Smooth muscle cell (in vitro differentiated cells): ENCODE measurements around the gene MOBP. TPM values are rescaled to one million over a fixed set of nuclear protein-coding genes. Genes with fewer than 3 reads are reported as not detected.
"Not testable (repeated sequence)": the region's sequence is repeated elsewhere in the genome, so short reads cannot be mapped to it uniquely, and the experiment has no call there.

Experiments
- DNase-seq: peaks from one replicate; lab custom pipeline; 2025; ENCODE audit not compliant: unreplicated experiment; lab: John Stamatoyannopoulos, UW
- H2AFZ ChIP-seq: fragments of 200-600 bp; sonication (generic); 2 replicates; pipeline ENCODE4 v1.6.0; 2016; ENCODE audit warnings: antibody characterized with exemption, low read depth, mild to moderate bottlenecking
- H3F3A ChIP-seq: fragments of 200-600 bp; sonication (generic); 2 replicates; pipeline ENCODE4 v1.6.0; 2017; ENCODE audit warnings: antibody characterized with exemption, low read depth
- H3K27ac ChIP-seq: fragments of 200-600 bp; sonication (generic); 2 replicates; pipeline ENCODE4 v1.5.1; 2016; ENCODE audit warnings: low read depth, mild to moderate bottlenecking
- H3K27me3 ChIP-seq: fragments of 200-600 bp; sonication (generic); 2 replicates; pipeline ENCODE4 v1.6.1; 2016; ENCODE audit warnings: low read depth, mild to moderate bottlenecking
- H3K36me3 ChIP-seq: fragments of 200-600 bp; sonication (generic); 2 replicates; pipeline ENCODE4 v1.5.1; 2016; ENCODE audit warnings: low read depth
- H3K4me1 ChIP-seq: fragments of 200-600 bp; sonication (generic); 2 replicates; pipeline ENCODE4 v1.5.1; 2016; ENCODE audit warnings: low read depth
- H3K4me2 ChIP-seq: fragments of 200-600 bp; sonication (generic); 2 replicates; pipeline ENCODE4 v1.6.0; 2016; ENCODE audit warnings: mild to moderate bottlenecking
- H3K4me3 ChIP-seq: fragments of 200-600 bp; sonication (generic); 2 replicates; pipeline ENCODE4 v1.5.1; 2016; ENCODE audit warnings: mild to moderate bottlenecking
- H3K79me2 ChIP-seq: fragments of 200-600 bp; sonication (generic); 2 replicates; pipeline ENCODE4 v1.6.0; 2016; ENCODE audit warnings: low read depth, mild to moderate bottlenecking
- H3K9ac ChIP-seq: fragments of 200-600 bp; sonication (generic); 2 replicates; pipeline ENCODE4 v1.6.0; 2016; ENCODE audit warnings: low read depth
- H3K9me3 ChIP-seq: fragments of 200-600 bp; sonication (generic); replicated peaks from 2 replicates; pipeline ENCODE4 v1.5.1; 2016; ENCODE audit warnings: low read depth
- H4K20me1 ChIP-seq: fragments of 200-600 bp; sonication (generic); 2 replicates; pipeline ENCODE4 v1.6.0; 2016; ENCODE audit warnings: low read depth
- WGBS: methylation state at CpG from one replicate; pipeline ENCODE4 v1.1.7; 2016; ENCODE audit warnings: low lambda C conversion rate; 5-methylcytosine and 5-hydroxymethylcytosine counted together
- polyA plus RNA-seq: library from polyadenylated mRNA; unstranded; fragments of >200 nt; fragmentation: Nextera tagmentation; extraction: Ambion mirVana; gene quantifications from 2 replicates; pipeline ENCODE4 v1.2.1, GENCODE V29; 2016
- total RNA-seq: library from RNA; depleted of rRNA; stranded (reverse); fragments of >200 nt; gene quantifications from 2 replicates; pipeline ENCODE4 v1.2.3, GENCODE V29; 2014
- TF ChIP-seq, protein P1 (sequence below): fragments of 200-600 bp; sonication (generic); IDR thresholded peaks from 2 replicates; pipeline ENCODE4 v1.5.1; 2017; ENCODE audit warnings: borderline replicate concordance, mild to moderate bottlenecking, antibody characterized with exemption; ENCODE audit not compliant: insufficient read depth, poor library complexity, severe bottlenecking

Gene MOBP, protein sequence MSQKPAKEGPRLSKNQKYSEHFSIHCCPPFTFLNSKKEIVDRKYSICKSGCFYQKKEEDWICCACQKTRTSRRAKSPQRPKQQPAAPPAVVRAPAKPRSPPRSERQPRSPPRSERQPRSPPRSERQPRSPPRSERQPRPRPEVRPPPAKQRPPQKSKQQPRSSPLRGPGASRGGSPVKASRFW
- not detected in 2 replicates for total RNA-seq
- polyA plus RNA-seq: not detected in 2 replicates

DNA sequence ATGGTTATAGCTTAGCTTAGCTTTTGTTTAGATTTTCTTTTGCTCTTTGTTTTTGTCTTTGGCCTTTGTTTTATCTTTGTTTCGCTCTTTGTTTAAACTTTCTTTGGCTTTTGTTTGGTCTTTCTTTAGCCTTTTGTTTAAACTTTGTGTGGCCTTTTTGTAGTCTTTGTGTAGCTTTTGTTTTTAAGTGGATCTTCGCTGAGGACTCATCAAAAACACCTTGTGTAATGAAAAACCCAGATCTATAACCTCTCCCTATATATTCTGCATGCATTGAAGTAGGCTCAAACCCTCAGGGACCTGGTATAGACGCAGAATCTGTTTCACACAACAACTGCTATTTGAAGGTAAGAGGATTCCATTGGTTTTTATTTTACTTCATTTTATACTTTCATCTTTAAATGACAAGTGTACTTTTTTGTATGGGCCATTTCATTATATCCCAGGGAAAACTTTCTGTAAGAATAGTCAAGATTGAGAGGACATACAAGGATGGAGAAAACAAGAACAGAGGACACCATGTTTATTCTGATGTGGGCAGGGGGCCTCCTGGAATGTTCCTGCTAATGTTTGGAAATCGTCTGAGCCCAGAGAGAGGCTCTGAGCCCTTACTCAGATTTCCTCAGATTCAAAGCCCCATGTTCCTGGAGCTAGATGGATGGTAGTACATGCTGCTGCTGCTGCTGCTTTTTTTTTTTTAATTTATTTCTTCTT is at the start of gene MOBP:
MOBP (plus strand) TSS at position 287 of the 714 bp plus-strand sequence. CDS start 34,390 bp downstream, outside the sequence.
- no peak for DNase-seq
- Histone ChIP-seq H3K4me2 (no peak within 1 kb of the TSS), H3K9me3 (no peaks in the 10 kb centered on the region), H3K4me1 (no peaks in the 10 kb centered on the region), H3K4me3 (no peak within 1 kb of the TSS), H3K79me2 (no peaks in the 10 kb centered on the region), H3K36me3 (no peaks in the 10 kb centered on the region), H3F3A (no peaks in the 10 kb centered on the region), H3K9ac (no peak within 1 kb of the TSS), H4K20me1 (no peaks in the 10 kb centered on the region), H3K27me3 (no peaks in the 10 kb centered on the region), H2AFZ (no peak within 1 kb of the TSS), H3K27ac (no peak within 1 kb of the TSS)
- TF ChIP-seq, protein P1, sequence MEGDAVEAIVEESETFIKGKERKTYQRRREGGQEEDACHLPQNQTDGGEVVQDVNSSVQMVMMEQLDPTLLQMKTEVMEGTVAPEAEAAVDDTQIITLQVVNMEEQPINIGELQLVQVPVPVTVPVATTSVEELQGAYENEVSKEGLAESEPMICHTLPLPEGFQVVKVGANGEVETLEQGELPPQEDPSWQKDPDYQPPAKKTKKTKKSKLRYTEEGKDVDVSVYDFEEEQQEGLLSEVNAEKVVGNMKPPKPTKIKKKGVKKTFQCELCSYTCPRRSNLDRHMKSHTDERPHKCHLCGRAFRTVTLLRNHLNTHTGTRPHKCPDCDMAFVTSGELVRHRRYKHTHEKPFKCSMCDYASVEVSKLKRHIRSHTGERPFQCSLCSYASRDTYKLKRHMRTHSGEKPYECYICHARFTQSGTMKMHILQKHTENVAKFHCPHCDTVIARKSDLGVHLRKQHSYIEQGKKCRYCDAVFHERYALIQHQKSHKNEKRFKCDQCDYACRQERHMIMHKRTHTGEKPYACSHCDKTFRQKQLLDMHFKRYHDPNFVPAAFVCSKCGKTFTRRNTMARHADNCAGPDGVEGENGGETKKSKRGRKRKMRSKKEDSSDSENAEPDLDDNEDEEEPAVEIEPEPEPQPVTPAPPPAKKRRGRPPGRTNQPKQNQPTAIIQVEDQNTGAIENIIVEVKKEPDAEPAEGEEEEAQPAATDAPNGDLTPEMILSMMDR: no peak
- 55% methylated on average over 4 of the region's 4 CpGs for WGBS

DNA sequence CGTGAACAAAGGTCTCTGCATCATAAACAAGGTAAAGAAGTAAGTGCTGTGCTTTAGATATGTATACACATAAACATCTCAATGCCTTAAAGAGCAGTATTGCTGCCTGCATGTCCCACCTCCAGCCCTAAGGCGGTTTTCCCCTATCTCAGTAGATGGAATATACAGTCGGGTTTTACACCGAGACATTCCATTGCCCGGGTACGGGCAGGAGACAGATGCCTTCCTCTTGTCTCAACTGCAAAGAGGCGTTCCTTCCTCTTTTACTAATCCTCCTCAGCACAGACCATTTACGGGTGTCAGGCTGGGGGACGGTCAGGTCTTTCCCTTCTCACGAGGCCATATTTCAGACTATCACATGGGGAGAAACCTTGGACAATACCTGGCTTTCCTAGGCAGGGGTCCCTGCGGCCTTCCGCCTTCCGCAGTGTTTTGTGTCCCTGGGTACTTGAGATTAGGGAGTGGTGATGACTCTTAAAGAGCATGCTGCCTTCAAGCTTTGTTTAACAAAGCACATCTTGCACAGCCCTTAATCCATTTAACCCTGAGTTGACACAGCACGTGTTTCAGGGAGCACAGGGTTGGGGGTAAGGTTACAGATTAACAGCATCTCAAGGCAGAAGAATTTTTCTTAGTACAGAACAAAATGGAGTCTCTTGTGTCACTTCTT is 48.8 kb upstream of the MOBP start:
- 35% methylated on average over 14 of the region's 14 CpGs for WGBS
- H3K9me3 ChIP-seq, H3K4me3 ChIP-seq, H3K36me3 ChIP-seq, H3K27ac ChIP-seq, H3K4me1 ChIP-seq, DNase-seq, H2AFZ ChIP-seq, H3K4me2 ChIP-seq, H4K20me1 ChIP-seq, H3K79me2 ChIP-seq, H3K27me3 ChIP-seq, H3K9ac ChIP-seq: not testable (repeated sequence)
- peaks cover 13% of the 10 kb centered on the region for H3F3A ChIP-seq

- DNase-seq: no peak
- H3K27ac ChIP-seq: no peak overlapping the region
- H3K9ac ChIP-seq: no peak overlapping the region
- TF ChIP-seq, protein P1: no peak
- H3K4me3 ChIP-seq: no peak overlapping the region
- 85% methylated on average over 2 of the region's 2 CpGs for WGBS
- H3K79me2 ChIP-seq: no peaks in the 10 kb centered on the region
- H3K4me1 ChIP-seq: no peaks in the 10 kb centered on the region
- H3F3A ChIP-seq: peaks cover 2% of the 10 kb centered on the region
- no peaks in the 10 kb centered on the region for H3K9me3 ChIP-seq
- no peaks in the 10 kb centered on the region for H4K20me1 ChIP-seq
- H3K36me3 ChIP-seq: no peaks in the 10 kb centered on the region
- H3K27me3 ChIP-seq: no peaks in the 10 kb centered on the region
- no peak overlapping the region for H2AFZ ChIP-seq
- no peak overlapping the region for H3K4me2 ChIP-seq
These were observed 47.7 kb upstream of the MOBP start for GRCh38 chr3:39419742-39420315.

DNA sequence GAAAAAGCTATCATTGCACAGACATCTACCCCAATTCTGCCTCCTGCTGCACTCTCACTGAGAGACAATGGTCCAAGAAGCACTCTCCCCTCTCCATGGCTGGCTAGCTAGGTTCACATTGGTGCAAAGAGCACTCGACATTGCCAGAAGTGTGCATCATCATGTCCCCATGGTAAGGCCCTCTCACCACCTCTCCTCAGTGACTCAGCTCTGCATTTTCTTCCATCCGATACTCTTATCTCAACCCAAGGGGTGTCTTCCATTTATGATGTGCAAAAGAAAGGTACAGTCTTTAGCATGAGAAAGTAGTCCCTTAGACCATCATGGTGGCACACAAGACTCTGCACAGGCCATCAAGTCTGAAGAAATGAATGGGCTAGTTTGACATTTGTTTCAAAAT is 46.9 kb upstream of the MOBP start:
- TF ChIP-seq, protein P1: no peak
- WGBS: 96% methylated on average over 2 of the region's 2 CpGs
- no peak overlapping the region for H3K9ac ChIP-seq
- no peaks in the 10 kb centered on the region for H3K9me3 ChIP-seq
- H2AFZ ChIP-seq: no peak overlapping the region
- H3K4me1 ChIP-seq: no peaks in the 10 kb centered on the region
- DNase-seq: no peak
- no peaks in the 10 kb centered on the region for H3F3A ChIP-seq
- no peak overlapping the region for H3K4me2 ChIP-seq
- no peak overlapping the region for H3K27ac ChIP-seq
- H4K20me1 ChIP-seq: no peaks in the 10 kb centered on the region
- H3K4me3 ChIP-seq: no peak overlapping the region
- H3K79me2 ChIP-seq: no peaks in the 10 kb centered on the region
- no peaks in the 10 kb centered on the region for H3K27me3 ChIP-seq
- H3K36me3 ChIP-seq: no peaks in the 10 kb centered on the region
